ENCODE measurements around the gene GPR137. TPM values are rescaled to one million over a fixed set of nuclear protein-coding genes. Genes with fewer than 3 reads are reported as not detected.

Gene GPR137
- total and polyA plus RNA-seq, 9 of the 15 experiments (the other 6 are each of a cell fraction or from before 2014, with no cell fraction given) = 0.32 to 26.7 (median 10.7) TPM

DNA sequence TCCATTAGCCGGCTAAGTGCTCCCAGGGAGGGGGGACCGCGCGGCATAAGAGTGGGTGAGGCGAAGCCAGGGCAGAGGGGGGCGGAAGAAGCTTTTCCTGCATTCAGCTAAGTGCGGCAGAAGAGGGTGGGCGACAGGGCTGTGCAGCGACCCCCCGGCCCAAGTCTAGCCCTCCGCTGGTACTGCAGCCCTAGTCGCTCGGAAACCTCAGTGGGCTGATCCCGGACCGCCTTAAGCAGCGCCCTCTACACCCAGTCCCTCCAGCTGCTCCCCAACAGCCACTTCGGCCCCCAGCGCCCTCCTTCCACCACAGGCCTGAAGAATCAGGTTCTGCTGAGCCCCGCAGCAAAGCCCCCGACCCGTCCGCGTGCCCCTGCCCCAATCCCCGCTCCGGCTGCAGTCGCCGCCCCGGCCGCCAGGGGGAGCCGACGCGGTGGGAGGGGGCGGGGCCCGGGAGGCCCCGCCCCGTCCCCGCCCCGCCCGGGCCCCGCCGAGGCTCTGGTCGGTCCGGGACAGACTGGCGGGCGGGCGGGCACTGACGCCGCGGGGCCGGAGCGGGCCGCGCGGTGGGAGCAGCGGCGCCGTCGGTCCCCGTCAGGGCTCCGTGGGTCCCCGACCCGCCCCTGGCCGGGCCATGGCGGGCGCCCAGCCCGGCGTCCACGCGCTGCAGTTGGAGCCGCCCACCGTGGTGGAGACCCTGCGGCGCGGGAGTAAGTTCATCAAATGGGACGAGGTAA is 34.5 kb upstream of the GPR137 start, which contains the start of gene PLCB3 (continued):
- TF ChIP-seq, protein P1, sequence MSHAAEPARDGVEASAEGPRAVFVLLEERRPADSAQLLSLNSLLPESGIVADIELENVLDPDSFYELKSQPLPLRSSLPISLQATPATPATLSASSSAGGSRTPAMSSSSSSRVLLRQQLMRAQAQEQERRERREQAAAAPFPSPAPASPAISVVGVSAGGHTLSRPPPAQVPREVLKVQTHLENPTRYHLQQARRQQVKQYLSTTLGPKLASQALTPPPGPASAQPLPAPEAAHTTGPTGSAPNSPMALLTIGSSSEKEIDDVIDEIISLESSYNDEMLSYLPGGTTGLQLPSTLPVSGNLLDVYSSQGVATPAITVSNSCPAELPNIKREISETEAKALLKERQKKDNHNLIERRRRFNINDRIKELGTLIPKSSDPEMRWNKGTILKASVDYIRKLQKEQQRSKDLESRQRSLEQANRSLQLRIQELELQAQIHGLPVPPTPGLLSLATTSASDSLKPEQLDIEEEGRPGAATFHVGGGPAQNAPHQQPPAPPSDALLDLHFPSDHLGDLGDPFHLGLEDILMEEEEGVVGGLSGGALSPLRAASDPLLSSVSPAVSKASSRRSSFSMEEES (CRISPR knock-in tag; IDR thresholded peaks at IDR 0.05) = no peak
- TF ChIP-seq, protein P2, sequence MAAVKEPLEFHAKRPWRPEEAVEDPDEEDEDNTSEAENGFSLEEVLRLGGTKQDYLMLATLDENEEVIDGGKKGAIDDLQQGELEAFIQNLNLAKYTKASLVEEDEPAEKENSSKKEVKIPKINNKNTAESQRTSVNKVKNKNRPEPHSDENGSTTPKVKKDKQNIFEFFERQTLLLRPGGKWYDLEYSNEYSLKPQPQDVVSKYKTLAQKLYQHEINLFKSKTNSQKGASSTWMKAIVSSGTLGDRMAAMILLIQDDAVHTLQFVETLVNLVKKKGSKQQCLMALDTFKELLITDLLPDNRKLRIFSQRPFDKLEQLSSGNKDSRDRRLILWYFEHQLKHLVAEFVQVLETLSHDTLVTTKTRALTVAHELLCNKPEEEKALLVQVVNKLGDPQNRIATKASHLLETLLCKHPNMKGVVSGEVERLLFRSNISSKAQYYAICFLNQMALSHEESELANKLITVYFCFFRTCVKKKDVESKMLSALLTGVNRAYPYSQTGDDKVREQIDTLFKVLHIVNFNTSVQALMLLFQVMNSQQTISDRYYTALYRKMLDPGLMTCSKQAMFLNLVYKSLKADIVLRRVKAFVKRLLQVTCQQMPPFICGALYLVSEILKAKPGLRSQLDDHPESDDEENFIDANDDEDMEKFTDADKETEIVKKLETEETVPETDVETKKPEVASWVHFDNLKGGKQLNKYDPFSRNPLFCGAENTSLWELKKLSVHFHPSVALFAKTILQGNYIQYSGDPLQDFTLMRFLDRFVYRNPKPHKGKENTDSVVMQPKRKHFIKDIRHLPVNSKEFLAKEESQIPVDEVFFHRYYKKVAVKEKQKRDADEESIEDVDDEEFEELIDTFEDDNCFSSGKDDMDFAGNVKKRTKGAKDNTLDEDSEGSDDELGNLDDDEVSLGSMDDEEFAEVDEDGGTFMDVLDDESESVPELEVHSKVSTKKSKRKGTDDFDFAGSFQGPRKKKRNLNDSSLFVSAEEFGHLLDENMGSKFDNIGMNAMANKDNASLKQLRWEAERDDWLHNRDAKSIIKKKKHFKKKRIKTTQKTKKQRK (IDR thresholded peaks at IDR 0.05; ENCODE audit: borderline replicate concordance, low read depth, low read length) = no peak
- TF ChIP-seq, protein P3, sequence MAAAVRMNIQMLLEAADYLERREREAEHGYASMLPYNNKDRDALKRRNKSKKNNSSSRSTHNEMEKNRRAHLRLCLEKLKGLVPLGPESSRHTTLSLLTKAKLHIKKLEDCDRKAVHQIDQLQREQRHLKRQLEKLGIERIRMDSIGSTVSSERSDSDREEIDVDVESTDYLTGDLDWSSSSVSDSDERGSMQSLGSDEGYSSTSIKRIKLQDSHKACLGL (CRISPR knock-in tag; IDR thresholded peaks at IDR 0.05; ENCODE audit: borderline replicate concordance, poor library complexity, severe bottlenecking) = no peak
- no peak for TF ChIP-seq ZNF165 (CRISPR knock-in tag; IDR thresholded peaks at IDR 0.05; ENCODE audit: borderline replicate concordance)
- TF ChIP-seq KDM5B (IDR thresholded peaks at IDR 0.05; ENCODE audit: insufficient replicate concordance, low read depth, low read length) = peak; percentile 76
- no peak for TF ChIP-seq ZNF644 (tag; IDR thresholded peaks at IDR 0.05; ENCODE audit: low read depth)
- TF ChIP-seq, protein P4, sequence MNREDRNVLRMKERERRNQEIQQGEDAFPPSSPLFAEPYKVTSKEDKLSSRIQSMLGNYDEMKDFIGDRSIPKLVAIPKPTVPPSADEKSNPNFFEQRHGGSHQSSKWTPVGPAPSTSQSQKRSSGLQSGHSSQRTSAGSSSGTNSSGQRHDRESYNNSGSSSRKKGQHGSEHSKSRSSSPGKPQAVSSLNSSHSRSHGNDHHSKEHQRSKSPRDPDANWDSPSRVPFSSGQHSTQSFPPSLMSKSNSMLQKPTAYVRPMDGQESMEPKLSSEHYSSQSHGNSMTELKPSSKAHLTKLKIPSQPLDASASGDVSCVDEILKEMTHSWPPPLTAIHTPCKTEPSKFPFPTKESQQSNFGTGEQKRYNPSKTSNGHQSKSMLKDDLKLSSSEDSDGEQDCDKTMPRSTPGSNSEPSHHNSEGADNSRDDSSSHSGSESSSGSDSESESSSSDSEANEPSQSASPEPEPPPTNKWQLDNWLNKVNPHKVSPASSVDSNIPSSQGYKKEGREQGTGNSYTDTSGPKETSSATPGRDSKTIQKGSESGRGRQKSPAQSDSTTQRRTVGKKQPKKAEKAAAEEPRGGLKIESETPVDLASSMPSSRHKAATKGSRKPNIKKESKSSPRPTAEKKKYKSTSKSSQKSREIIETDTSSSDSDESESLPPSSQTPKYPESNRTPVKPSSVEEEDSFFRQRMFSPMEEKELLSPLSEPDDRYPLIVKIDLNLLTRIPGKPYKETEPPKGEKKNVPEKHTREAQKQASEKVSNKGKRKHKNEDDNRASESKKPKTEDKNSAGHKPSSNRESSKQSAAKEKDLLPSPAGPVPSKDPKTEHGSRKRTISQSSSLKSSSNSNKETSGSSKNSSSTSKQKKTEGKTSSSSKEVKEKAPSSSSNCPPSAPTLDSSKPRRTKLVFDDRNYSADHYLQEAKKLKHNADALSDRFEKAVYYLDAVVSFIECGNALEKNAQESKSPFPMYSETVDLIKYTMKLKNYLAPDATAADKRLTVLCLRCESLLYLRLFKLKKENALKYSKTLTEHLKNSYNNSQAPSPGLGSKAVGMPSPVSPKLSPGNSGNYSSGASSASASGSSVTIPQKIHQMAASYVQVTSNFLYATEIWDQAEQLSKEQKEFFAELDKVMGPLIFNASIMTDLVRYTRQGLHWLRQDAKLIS (CRISPR knock-in tag; IDR thresholded peaks at IDR 0.05) = no peak
- TF ChIP-seq CC2D1A (IDR thresholded peaks at IDR 0.05) = no peak
- no peak for TF ChIP-seq MEIS2 (IDR thresholded peaks at IDR 0.05; ENCODE audit: partially characterized antibody)
- TF ChIP-seq, protein P5, sequence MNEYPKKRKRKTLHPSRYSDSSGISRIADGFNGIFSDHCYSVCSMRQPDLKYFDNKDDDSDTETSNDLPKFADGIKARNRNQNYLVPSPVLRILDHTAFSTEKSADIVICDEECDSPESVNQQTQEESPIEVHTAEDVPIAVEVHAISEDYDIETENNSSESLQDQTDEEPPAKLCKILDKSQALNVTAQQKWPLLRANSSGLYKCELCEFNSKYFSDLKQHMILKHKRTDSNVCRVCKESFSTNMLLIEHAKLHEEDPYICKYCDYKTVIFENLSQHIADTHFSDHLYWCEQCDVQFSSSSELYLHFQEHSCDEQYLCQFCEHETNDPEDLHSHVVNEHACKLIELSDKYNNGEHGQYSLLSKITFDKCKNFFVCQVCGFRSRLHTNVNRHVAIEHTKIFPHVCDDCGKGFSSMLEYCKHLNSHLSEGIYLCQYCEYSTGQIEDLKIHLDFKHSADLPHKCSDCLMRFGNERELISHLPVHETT (CRISPR knock-in tag; conservative IDR thresholded peaks at IDR 0.05 in 1 of 2, IDR thresholded peaks at IDR 0.05 in 1 of 2) = peak in 1 of 2 experiments; percentile 82; a peak in 2 of 4 replicates
- TF ChIP-seq, protein P6, sequence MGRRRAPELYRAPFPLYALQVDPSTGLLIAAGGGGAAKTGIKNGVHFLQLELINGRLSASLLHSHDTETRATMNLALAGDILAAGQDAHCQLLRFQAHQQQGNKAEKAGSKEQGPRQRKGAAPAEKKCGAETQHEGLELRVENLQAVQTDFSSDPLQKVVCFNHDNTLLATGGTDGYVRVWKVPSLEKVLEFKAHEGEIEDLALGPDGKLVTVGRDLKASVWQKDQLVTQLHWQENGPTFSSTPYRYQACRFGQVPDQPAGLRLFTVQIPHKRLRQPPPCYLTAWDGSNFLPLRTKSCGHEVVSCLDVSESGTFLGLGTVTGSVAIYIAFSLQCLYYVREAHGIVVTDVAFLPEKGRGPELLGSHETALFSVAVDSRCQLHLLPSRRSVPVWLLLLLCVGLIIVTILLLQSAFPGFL (CRISPR knock-in tag; IDR thresholded peaks at IDR 0.05) = no peak
- TF ChIP-seq NRF1 (conservative IDR thresholded peaks at IDR 0.05 in 1 of 2, IDR thresholded peaks at IDR 0.05 in 1 of 2) = no peak
